Upper lobe of right lung (tissue), 1 donor: ENCODE measurements around the gene SCAMP3. TPM values are rescaled to one million over a fixed set of nuclear protein-coding genes. Genes with fewer than 3 reads are reported as not detected.

Experiments used
- ATAC-seq: fragments of 200-7000 bp; cut with Tn5 transposase; one replicate; pipeline ENCODE4 v1.9.1; 2020; ENCODE audit warnings: mild to moderate bottlenecking, moderate library complexity
- DNase-seq: peaks from one replicate; pipeline ENCODE4 v3.0.0-alpha.2; 2020
- H3K27ac ChIP-seq: fragments of 200-600 bp; one replicate; pipeline ENCODE4 v1.8.0; 2022
- H3K27me3 ChIP-seq: fragments of 200-600 bp; one replicate; pipeline ENCODE4 v1.8.0; 2022; ENCODE audit warnings: mild to moderate bottlenecking
- H3K36me3 ChIP-seq: fragments of 200-600 bp; one replicate; pipeline ENCODE4 v1.8.0; 2022
- H3K4me1 ChIP-seq: fragments of 200-600 bp; one replicate; pipeline ENCODE4 v1.8.0; 2022
- H3K4me3 ChIP-seq: fragments of 200-600 bp; one replicate; pipeline ENCODE4 v1.8.0; 2022; ENCODE audit warnings: mild to moderate bottlenecking
- H3K9me3 ChIP-seq: fragments of 200-600 bp; one replicate; pipeline ENCODE4 v1.8.0; 2022
- intact Hi-C: fragments of 100-400 bp; cut with DNase I; formaldehyde crosslinking; loops from one replicate; pipeline ENCODE4 v1.11.0; 2022
- total RNA-seq: library from RNA; stranded (reverse); fragmentation: NEBNext Ultra II Directional; extraction: Animal tissue kit (Norgen Biotek cat#: 25700); gene quantifications from one replicate; pipeline ENCODE4 v1.2.1, GENCODE V29; 2021
- TF ChIP-seq, protein P1 (sequence below): fragments of 200-600 bp; IDR thresholded peaks from one replicate; pipeline ENCODE4 v1.8.0; 2022; ENCODE audit warnings: antibody characterized with exemption
- donor health status: DM: no; HTN: yes; CAD: no; lungs with severe emphysema.

SCAMP3 gene
- total RNA-seq, 1 donor from 2014 or later, result 70.9 TPM

DNA sequence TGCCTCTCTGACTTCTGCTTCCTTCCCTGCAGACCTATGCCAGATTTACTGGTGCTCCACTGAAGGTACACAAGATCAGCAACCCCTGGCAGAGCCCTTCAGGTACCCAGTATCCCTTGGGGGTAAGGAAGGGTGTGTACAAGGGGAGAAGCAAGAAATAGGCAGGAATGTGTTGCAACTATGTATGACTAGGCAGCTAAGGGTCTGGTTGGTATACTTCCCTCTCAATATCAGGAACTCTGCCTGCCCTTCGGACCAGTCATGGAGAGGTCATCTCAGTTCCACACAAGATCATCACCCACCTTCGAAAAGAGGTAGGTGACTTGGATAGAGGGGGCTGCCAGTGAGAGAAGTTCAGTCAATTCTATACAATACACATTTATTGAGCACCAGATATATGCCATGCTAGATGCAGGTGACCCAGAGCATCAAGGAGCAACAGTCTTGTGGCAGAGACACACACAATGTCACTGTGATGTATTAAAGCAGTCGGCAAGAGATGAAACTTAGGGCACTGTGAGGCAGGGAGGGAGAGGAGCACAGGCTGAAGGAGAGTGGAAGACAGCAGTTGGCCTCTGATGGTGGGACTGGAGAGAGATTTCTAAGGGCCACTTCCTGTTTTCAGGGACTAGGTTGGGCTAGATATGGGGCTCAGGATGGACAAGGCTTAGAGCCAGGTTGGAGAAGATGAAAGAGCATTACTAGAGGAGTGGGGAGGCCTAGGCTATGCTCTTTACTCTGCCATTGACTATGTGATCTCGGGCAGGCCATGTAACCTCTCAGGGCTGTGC, 51.7 kb downstream of the SCAMP3 start:
- H3K9me3 ChIP-seq, result no peaks in the 10 kb centered on the region
- H3K4me3 ChIP-seq, result no peak overlapping the region
- TF ChIP-seq, protein P1, sequence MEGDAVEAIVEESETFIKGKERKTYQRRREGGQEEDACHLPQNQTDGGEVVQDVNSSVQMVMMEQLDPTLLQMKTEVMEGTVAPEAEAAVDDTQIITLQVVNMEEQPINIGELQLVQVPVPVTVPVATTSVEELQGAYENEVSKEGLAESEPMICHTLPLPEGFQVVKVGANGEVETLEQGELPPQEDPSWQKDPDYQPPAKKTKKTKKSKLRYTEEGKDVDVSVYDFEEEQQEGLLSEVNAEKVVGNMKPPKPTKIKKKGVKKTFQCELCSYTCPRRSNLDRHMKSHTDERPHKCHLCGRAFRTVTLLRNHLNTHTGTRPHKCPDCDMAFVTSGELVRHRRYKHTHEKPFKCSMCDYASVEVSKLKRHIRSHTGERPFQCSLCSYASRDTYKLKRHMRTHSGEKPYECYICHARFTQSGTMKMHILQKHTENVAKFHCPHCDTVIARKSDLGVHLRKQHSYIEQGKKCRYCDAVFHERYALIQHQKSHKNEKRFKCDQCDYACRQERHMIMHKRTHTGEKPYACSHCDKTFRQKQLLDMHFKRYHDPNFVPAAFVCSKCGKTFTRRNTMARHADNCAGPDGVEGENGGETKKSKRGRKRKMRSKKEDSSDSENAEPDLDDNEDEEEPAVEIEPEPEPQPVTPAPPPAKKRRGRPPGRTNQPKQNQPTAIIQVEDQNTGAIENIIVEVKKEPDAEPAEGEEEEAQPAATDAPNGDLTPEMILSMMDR, result no peak
- H3K36me3 ChIP-seq, result no peaks in the 10 kb centered on the region
- DNase-seq, result no peak
- peak; percentile 4 for ATAC-seq
- H3K4me1 ChIP-seq, result peaks cover 28% of the 10 kb centered on the region
- peak overlapping the region; percentile 100 for H3K27ac ChIP-seq
- intact Hi-C loops, result no loop called here
- H3K27me3 ChIP-seq, result no peaks in the 10 kb centered on the region

DNA sequence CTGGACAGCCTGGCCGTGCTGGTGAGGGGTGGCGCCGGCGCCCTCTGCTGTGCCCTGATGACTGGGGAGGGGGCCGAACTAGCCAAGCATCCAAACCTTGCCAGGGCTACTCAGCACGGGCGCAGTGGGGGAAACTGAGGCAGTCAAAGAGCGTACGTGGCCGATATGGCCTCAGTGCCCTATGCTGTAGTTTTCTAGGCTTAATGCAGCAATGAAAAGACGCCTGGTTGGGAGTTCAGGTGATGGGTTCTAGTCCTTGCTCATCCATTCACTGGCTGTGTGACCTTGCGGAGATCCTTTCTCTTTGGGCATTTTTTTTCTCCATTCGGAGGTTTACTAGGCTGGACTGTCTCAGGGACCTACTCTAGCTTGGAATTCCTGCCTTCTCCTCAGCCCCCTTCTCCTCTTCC, 52.8 kb downstream of the SCAMP3 start:
- TF ChIP-seq, protein P1, result no peak
- H3K27me3 ChIP-seq, result no peaks in the 10 kb centered on the region
- intact Hi-C loops, result no loop called here
- H3K4me3 ChIP-seq, result peak overlapping the region; percentile 90
- no peaks in the 10 kb centered on the region for H3K9me3 ChIP-seq
- ATAC-seq (no peak), DNase-seq (no peak)
- H3K4me1 ChIP-seq, result peaks cover 28% of the 10 kb centered on the region
- no peaks in the 10 kb centered on the region for H3K36me3 ChIP-seq
- peak overlapping the region; percentile 100 for H3K27ac ChIP-seq

DNA sequence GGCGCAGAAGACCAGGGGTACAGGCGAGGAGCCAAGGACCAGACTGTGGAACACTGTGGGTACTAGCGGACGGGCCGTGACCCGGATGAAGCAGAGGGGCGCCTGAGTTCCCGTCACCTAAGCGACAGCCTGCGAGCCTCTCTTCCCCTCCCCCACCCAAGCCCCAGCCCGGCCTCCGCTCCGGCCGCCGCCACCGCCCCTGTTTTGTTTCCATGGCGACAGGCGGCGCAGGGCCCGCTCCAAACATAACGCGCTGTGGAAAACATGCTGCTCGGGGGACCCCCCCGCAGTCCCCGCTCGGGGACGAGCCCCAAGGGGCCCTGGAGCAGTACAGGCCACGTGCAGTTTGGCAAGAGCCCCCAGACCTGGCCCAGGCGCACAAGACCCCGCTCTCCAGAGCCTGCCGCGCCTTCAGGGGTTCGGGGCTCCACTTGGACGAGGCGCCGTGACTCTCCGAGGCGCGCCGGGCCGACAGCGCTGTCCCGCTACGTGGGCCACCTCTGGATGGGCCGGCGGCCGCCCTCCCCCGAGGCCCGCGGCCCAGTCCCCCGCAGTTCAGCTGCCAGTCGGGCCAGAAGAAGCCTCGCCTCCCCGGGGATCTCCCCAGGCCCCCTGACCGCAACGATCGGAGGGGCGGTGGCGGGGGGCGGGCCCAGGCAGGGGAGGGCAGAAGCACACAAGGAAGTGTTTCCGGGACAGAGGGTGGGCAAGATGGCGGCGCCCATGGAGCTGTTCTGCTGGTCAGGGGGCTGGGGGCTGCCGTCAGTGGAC, 53.4 kb downstream of the SCAMP3 start, which contains the start of gene MTX1:
TSS of gene MTX1 (plus strand) at position 155 of the 771 bp plus-strand sequence. CDS start at position 265, 110 bp downstream.
- Histone ChIP-seq H3K27ac (peak within 1 kb of the TSS; percentile 100), H3K4me3 (peak within 1 kb of the TSS; percentile 90), H3K4me1 (peaks cover 28% of the 10 kb centered on the region), H3K36me3 (no peaks in the 10 kb centered on the region), H3K27me3 (no peaks in the 10 kb centered on the region), H3K9me3 (no peaks in the 10 kb centered on the region)
- TF ChIP-seq, protein P1, result no peak
- DNase-seq (peak; percentile 94), ATAC-seq (peak; percentile 88)
- intact Hi-C loops, result no loop called here

DNA sequence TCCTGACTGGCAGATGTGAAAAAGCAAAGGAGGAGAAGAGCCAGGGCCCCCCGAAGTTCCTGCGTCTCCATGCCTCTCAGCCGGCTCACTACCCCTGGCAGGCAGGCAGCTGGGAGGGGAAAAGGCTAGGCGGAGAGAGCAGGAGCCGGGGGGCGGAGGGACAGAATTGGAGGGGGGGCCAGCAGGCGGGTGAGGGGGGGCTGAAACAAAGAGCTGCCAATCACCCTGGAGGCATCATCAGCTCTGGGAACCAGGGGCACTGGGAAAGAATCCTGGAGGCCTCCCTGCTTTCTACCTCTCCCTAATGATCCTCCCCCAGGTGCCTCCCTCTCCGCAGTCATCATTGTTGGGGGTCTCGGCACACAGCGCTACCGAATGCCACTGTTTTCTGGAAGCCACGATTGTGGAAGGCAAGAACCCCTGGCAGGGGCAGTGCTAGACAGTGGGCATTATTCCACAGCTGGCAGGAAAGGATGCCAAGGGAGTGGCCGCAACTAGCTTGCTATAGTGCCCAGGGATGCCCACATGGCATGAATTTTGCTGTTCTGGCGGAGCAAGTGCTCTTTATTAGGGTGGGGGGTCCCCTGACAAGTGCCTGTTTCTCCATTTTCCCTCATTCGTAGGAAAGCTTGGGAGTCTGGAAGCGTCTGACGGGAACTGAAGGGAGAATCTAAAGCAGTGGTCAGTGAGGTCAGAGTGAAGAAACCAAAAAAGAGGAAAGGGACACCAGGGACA, 54.2 kb downstream of the SCAMP3 start, which contains the start of gene THBS3:
TSS of gene THBS3 (minus strand) at position 92 of the 735 bp plus-strand sequence. CDS start at position 71, 21 bp downstream.
- DNase-seq, result no peak
- H3K36me3 ChIP-seq, result no peaks in the 10 kb centered on the region
- ATAC-seq, result no peak
- intact Hi-C loops, result no loop called here
- no peaks in the 10 kb centered on the region for H3K9me3 ChIP-seq
- TF ChIP-seq, protein P1, result no peak
- H3K27ac ChIP-seq, result peak within 1 kb of the TSS; percentile 100
- no peaks in the 10 kb centered on the region for H3K27me3 ChIP-seq
- peak within 1 kb of the TSS; percentile 90 for H3K4me3 ChIP-seq
- peaks cover 28% of the 10 kb centered on the region for H3K4me1 ChIP-seq
